ENCODE data around the gene ZNF124. TPM values are rescaled to one million over a fixed set of nuclear protein-coding genes. Genes with fewer than 3 reads are reported as not detected.

Gene ZNF124
- total RNA-seq, 1 experiment from 2014 or later, result 47.5 TPM

- no peak for DNase-seq
- ChIA-PET CTCF (no interaction called here), POLR2A (no interaction called here)
- Histone ChIP-seq H3K9me3 (no peaks in the 10 kb centered on the region), H3K36me3 (ENCODE audit: control insufficient read depth, insufficient read depth, low read length) (peaks cover 1% of the 10 kb centered on the region; the same call in 1 of the 2 replicates), H3K27me3 (replicated peaks; ENCODE audit: control insufficient read depth, insufficient read depth, low read length) (no peaks in the 10 kb centered on the region), H3K4me1 (peaks cover 6% of the 10 kb centered on the region; the same call in 1 of the 2 replicates), H3K4me3 (ENCODE audit: low read depth, low read length) (no peak overlapping the region)
- no TSS peak for BruUV-seq (replicated peaks)
- H3K9me3 Mint-ChIP-seq (ENCODE audit: unreplicated experiment), result no peaks in the 10 kb centered on the region
- H3K27ac Mint-ChIP-seq (ENCODE audit: unreplicated experiment), result no peak overlapping the region
- H3K4me1 Mint-ChIP-seq (ENCODE audit: low read depth, unreplicated experiment), result peaks cover 5% of the 10 kb centered on the region
- intact Hi-C loops (cut with micrococcal nuclease; ENCODE audit: unreplicated experiment), result no loop called here
- H3K27me3 Mint-ChIP-seq (ENCODE audit: insufficient read depth, unreplicated experiment), result no peaks in the 10 kb centered on the region
- no peak for TF ChIP-seq CTCF (IDR thresholded peaks at IDR 0.05; ENCODE audit: insufficient read depth in 1 of 2, low read depth in 1 of 2, low read length in 1 of 2, severe bottlenecking in 1 of 2, unreplicated experiment in 1 of 2)
- no peak overlapping the region for H3K4me3 Mint-ChIP-seq (ENCODE audit: unreplicated experiment)
- peaks cover 57% of the 10 kb centered on the region for H3K36me3 Mint-ChIP-seq (ENCODE audit: insufficient read depth, unreplicated experiment)
These were observed 32.4 kb upstream of the ZNF124 start for GRCh38 chr1:247204177-247204647.

GRCh38 chr1:247198781-247199180, 27.0 kb upstream of the ZNF124 start:
- no TSS peak for BruUV-seq (replicated peaks)

GRCh38 chr1:247193958-247194357, 22.1 kb upstream of the ZNF124 start:
- no peak for DNase-seq
- Histone ChIP-seq H3K4me1 (no peaks in the 10 kb centered on the region), H3K36me3 (ENCODE audit: control insufficient read depth, insufficient read depth, low read length) (no peaks in the 10 kb centered on the region; the same call in 1 of the 2 replicates), H3K4me3 (ENCODE audit: low read depth, low read length) (no peak overlapping the region), H3K9me3 (peaks cover 35% of the 10 kb centered on the region), H3K27me3 (replicated peaks; ENCODE audit: control insufficient read depth, insufficient read depth, low read length) (no peaks in the 10 kb centered on the region)
- Mint-ChIP-seq H3K27ac (ENCODE audit: unreplicated experiment) (no peak overlapping the region), H3K9me3 (ENCODE audit: unreplicated experiment) (peaks cover 50% of the 10 kb centered on the region), H3K4me1 (ENCODE audit: low read depth, unreplicated experiment) (no peaks in the 10 kb centered on the region), H3K27me3 (ENCODE audit: insufficient read depth, unreplicated experiment) (no peaks in the 10 kb centered on the region), H3K36me3 (ENCODE audit: insufficient read depth, unreplicated experiment) (peaks cover 86% of the 10 kb centered on the region), H3K4me3 (ENCODE audit: unreplicated experiment) (no peak overlapping the region)
- intact Hi-C loops (cut with micrococcal nuclease; ENCODE audit: unreplicated experiment), result no loop called here
- CTCF ChIA-PET, result no interaction called here
- POLR2A ChIA-PET, result no interaction called here
- no TSS peak for BruUV-seq (replicated peaks)
- no peak for TF ChIP-seq CTCF (IDR thresholded peaks at IDR 0.05; ENCODE audit: insufficient read depth in 1 of 2, low read depth in 1 of 2, low read length in 1 of 2, severe bottlenecking in 1 of 2, unreplicated experiment in 1 of 2)

More at GRCh38 chr1:247198781-247199180, 27.0 kb upstream of the ZNF124 start:
- Histone ChIP-seq H3K36me3 (ENCODE audit: control insufficient read depth, insufficient read depth, low read length) (peaks cover 3% of the 10 kb centered on the region; the same call in 1 of the 2 replicates), H3K9me3 (peaks cover 4% of the 10 kb centered on the region), H3K4me3 (ENCODE audit: low read depth, low read length) (no peak overlapping the region), H3K4me1 (no peaks in the 10 kb centered on the region), H3K27me3 (replicated peaks; ENCODE audit: control insufficient read depth, insufficient read depth, low read length) (no peaks in the 10 kb centered on the region)
- TF ChIP-seq CTCF (IDR thresholded peaks at IDR 0.05; ENCODE audit: insufficient read depth in 1 of 2, low read depth in 1 of 2, low read length in 1 of 2, severe bottlenecking in 1 of 2, unreplicated experiment in 1 of 2), result no peak
- no peak for DNase-seq
- intact Hi-C loops (cut with micrococcal nuclease; ENCODE audit: unreplicated experiment), result no loop called here
- ChIA-PET CTCF (no interaction called here), POLR2A (no interaction called here)
- H3K4me1 Mint-ChIP-seq (ENCODE audit: low read depth, unreplicated experiment), result no peaks in the 10 kb centered on the region
- peaks cover 67% of the 10 kb centered on the region for H3K36me3 Mint-ChIP-seq (ENCODE audit: insufficient read depth, unreplicated experiment)
- H3K27ac Mint-ChIP-seq (ENCODE audit: unreplicated experiment), result no peak overlapping the region
- H3K4me3 Mint-ChIP-seq (ENCODE audit: unreplicated experiment), result no peak overlapping the region
- H3K9me3 Mint-ChIP-seq (ENCODE audit: unreplicated experiment), result peaks cover 14% of the 10 kb centered on the region
- H3K27me3 Mint-ChIP-seq (ENCODE audit: insufficient read depth, unreplicated experiment), result no peaks in the 10 kb centered on the region
